GM12891 (cell line): ENCODE data around the gene VPS18.

Source experiments
- PAX5 ChIP-seq: IDR thresholded peaks from 2 replicates; pipeline ENCODE4 v1.6.1; 2011; ENCODE audit warnings: low read length, moderate library complexity, mild to moderate bottlenecking; ENCODE audit not compliant: insufficient read depth, severe bottlenecking
- POLR2A ChIP-seq: IDR thresholded peaks from 2 replicates; pipeline ENCODE4 v1.6.1; 2011; ENCODE audit warnings: low read depth, low read length, control low read depth
- POLR2AphosphoS5 ChIP-seq: IDR thresholded peaks from 2 replicates; pipeline ENCODE4 v1.6.1; 2011; ENCODE audit warnings: low read depth, low read length, control low read depth
- SPI1 ChIP-seq: IDR thresholded peaks from 2 replicates; pipeline ENCODE4 v1.6.1; 2011; ENCODE audit warnings: low read depth, low read length, control low read depth
- TAF1 ChIP-seq: IDR thresholded peaks from 2 replicates; pipeline ENCODE4 v1.6.1; 2011; ENCODE audit warnings: low read depth, low read length, control low read depth

- TF ChIP-seq POLR2A (no peak), POLR2AphosphoS5 (no peak), TAF1 (no peak), PAX5 (no peak), SPI1 (no peak)
Measured at GRCh38 chr15:40937762-40938535, 43.7 kb downstream of the VPS18 start.
